Mesodermal cell (in vitro differentiated cells): ENCODE measurements around the gene ADTRP.

Experiments
- H3K27ac ChIP-seq: 2 replicates; pipeline ENCODE4 v1.7.0; 2013; ENCODE audit warnings: mild to moderate bottlenecking, low read depth, low read length, moderate library complexity; ENCODE audit not compliant: severe bottlenecking
- H3K36me3 ChIP-seq: 2 replicates; pipeline ENCODE4 v1.7.1; 2013; ENCODE audit warnings: mild to moderate bottlenecking, low read length, moderate library complexity; ENCODE audit not compliant: control insufficient read depth, insufficient read depth
- H3K4me1 ChIP-seq: one replicate; pipeline ENCODE4 v1.7.1; 2013; ENCODE audit warnings: mild to moderate bottlenecking, low read length; ENCODE audit not compliant: insufficient read depth, control insufficient read depth, poor library complexity, severe bottlenecking
- H3K4me3 ChIP-seq: 2 replicates; pipeline ENCODE4 v1.7.0; 2013; ENCODE audit warnings: low read length, control low read depth, mild to moderate bottlenecking; ENCODE audit not compliant: insufficient read depth, poor library complexity, severe bottlenecking; ENCODE audit errors: extremely low read depth
- H3K9me3 ChIP-seq: 2 replicates; pipeline ENCODE4 v1.7.1; 2013; ENCODE audit warnings: mild to moderate bottlenecking, low read length, moderate library complexity; ENCODE audit not compliant: control insufficient read depth
- WGBS, 2 experiments: methylation state at CpG; one replicate each; pipeline ENCODE4 v1.1.5; 2013; ENCODE audit warnings: missing lambda C conversion rate in 2 of 2; ENCODE audit not compliant: insufficient coverage in 2 of 2; 5-methylcytosine and 5-hydroxymethylcytosine counted together

ADTRP gene

GRCh38 chr6:11706171-11706570 is 72.4 kb downstream of the ADTRP start:
- no peak overlapping the region for H3K4me3 ChIP-seq
- H3K36me3 ChIP-seq = no peaks in the 10 kb centered on the region
- no peak overlapping the region for H3K27ac ChIP-seq
- no peaks in the 10 kb centered on the region for H3K4me1 ChIP-seq
- no peaks in the 10 kb centered on the region for H3K9me3 ChIP-seq
- 95 to 96% methylated on average over 3 to 4 of the region's 4 CpGs for WGBS, 2 experiments

DNA sequence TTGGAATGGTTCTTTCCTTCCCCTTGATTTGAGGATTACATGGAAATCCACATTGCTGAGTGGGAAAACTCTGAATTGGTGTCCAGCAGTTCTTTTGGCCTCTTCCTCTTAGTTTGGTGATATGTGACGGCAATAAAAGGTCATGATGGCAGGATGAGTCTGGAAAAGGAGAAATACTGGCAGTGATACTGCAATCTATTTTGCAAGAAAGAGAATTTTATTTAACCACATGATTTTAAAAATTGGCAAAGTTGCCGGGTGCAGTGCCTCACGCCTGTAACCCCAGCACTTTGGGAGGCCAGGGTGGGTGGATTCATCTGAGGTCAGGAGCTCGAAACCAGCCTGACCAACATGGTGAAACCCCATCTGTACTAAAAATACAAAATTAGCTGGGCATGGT is 73.1 kb downstream of the ADTRP start:
- Histone ChIP-seq H3K4me3 (no peak overlapping the region), H3K27ac (no peak overlapping the region), H3K9me3 (no peaks in the 10 kb centered on the region), H3K4me1 (no peaks in the 10 kb centered on the region), H3K36me3 (no peaks in the 10 kb centered on the region)
- WGBS, 2 experiments = 92% methylated on average over 2 of the region's 4 CpGs; no CpG with 5 or more reads in 1 of the 2 experiments

DNA sequence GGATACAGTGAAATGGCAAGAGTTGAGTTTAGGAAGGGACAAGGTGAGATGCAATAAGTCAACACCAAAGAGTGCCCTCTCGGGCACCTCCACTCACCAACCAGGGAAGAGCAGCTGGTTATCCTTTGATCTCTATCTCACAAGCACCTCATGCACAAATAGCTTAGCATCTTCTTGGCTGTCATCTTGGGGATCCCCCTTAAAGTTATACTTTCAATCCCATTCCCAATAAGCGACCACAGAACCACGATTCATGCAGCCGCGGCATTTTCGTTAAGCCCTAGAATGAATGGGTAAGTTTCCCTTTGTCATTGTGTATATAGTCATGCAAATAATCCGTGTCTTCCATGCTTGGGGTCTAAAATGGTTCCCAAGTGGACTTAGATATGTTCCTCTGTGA is 73.5 kb downstream of the ADTRP start:
- Histone ChIP-seq H3K4me3 (no peak overlapping the region), H3K27ac (no peak overlapping the region), H3K4me1 (no peaks in the 10 kb centered on the region), H3K36me3 (no peaks in the 10 kb centered on the region), H3K9me3 (no peaks in the 10 kb centered on the region)
- WGBS, 2 experiments = 88 to 100% methylated on average over 2 to 5 of the region's 7 CpGs

GRCh38 chr6:11703725-11704124 is 74.9 kb downstream of the ADTRP start:
- Histone ChIP-seq H3K36me3 (no peaks in the 10 kb centered on the region), H3K4me1 (no peaks in the 10 kb centered on the region), H3K9me3 (no peaks in the 10 kb centered on the region), H3K4me3 (no peak overlapping the region), H3K27ac (no peak overlapping the region)
- no CpG with 5 or more reads among the region's 6 CpGs for WGBS, 2 experiments

GRCh38 chr6:11702500-11703130 is 76.0 kb downstream of the ADTRP start:
- Histone ChIP-seq H3K9me3 (no peaks in the 10 kb centered on the region), H3K36me3 (no peaks in the 10 kb centered on the region), H3K27ac (no peak overlapping the region), H3K4me3 (no peak overlapping the region), H3K4me1 (no peaks in the 10 kb centered on the region)
- WGBS, 2 experiments = 79 to 91% methylated on average over 4 of the region's 5 CpGs

DNA sequence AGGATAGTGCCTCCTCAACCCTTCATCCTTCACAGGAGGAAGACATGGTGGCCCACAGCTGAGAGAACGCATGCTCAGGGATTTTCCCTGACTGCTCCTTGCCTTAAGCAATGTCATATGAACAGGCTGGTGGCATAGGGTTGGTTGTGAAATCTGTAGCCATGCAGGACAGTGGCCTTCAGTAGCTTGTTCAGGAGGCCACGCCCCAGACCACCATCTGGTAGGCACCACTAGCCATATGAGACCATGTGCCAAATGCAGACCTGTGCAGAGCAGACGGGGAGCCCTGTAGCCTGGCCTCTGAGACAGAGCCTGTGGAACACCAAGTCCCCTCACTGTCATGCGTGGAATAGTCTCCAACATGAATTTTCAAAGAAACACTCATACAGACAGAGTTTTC is 76.5 kb downstream of the ADTRP start:
- WGBS, 2 experiments = 97 to 100% methylated on average over 1 to 2 of the region's 4 CpGs

DNA sequence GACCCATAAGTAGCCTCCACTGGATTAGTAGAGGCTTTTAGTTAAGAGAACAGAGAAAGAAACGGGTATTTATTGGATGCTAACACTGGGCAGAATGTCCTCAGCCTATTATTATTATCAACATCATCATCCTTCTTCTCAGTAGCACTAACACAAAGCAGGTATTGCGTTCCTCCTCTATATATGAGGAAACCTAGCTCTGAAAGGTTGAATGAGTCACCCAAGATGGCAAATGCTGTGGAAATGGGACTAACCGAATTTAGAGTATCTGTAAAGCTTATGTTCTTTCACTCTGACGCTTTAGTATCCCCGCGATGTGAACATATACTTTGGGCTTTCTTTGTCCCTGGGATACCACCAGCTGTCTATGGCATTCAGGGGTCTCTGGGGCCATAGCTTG is 77.0 kb downstream of the ADTRP start:
- no peaks in the 10 kb centered on the region for H3K36me3 ChIP-seq
- 83 to 97% methylated on average over 4 to 5 of the region's 6 CpGs for WGBS, 2 experiments
- no peak overlapping the region for H3K4me3 ChIP-seq
- no peaks in the 10 kb centered on the region for H3K4me1 ChIP-seq
- H3K9me3 ChIP-seq = no peaks in the 10 kb centered on the region
- H3K27ac ChIP-seq = no peak overlapping the region

More for the DNA sequence above, 76.5 kb downstream of the ADTRP start:
- Histone ChIP-seq H3K27ac (no peak overlapping the region), H3K9me3 (no peaks in the 10 kb centered on the region), H3K36me3 (no peaks in the 10 kb centered on the region), H3K4me3 (no peak overlapping the region), H3K4me1 (no peaks in the 10 kb centered on the region)

DNA sequence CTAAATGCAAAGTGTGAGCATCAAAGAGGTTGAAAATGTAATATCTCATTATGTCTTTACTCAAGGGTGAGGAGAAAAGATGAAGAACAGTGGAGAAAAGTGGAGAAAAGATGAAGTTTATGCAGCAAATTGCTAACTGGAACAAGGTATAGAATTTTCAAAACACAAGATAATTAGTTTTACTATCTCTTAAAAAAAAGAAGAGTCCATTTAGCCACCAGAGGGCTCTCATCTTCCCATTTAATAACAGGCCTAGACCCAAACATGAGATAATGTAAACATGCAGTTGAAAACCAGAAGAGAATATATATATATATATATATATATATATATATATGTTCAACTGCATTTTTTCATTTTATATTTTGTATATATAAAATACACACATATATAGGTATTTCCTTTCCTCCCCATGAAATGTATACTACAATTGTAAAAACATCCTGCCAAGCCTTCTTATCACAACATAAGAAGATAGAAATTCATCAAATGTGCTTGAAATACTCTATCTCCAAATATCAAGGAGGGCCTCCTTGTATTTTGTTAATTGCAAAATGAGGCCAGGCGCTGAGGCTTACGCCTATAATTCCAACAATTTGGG is 78.4 kb downstream of the ADTRP start:
- WGBS, 2 experiments = 100% methylated on average over 1 to 2 of the region's 2 CpGs
- no peak overlapping the region for H3K27ac ChIP-seq
- H3K4me1 ChIP-seq = no peaks in the 10 kb centered on the region
- no peaks in the 10 kb centered on the region for H3K9me3 ChIP-seq
- H3K4me3 ChIP-seq = no peak overlapping the region
- H3K36me3 ChIP-seq = no peaks in the 10 kb centered on the region

DNA sequence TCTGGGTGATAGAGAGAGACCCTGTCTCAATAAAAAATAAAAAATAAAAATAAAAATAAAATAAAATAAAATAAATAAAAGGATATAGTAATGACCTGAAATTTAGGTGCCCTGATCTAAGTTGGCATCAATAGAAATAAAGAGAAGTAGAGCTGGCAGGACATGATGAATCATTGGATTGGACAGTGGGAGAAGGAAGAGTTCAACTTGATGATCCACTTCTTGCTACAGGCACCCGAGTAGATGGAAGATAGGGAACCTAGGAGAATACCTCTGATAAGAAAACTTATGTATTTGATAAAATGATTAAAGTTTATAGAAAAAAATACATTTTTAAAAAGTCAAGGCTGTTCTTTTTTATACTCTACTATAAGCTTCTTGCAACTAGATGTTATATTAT is 79.0 kb downstream of the ADTRP start:
- no CpG with 5 or more reads among the region's 1 CpG for WGBS, 2 experiments
- Histone ChIP-seq H3K4me3 (no peak overlapping the region), H3K36me3 (no peaks in the 10 kb centered on the region), H3K27ac (no peak overlapping the region), H3K9me3 (no peaks in the 10 kb centered on the region), H3K4me1 (no peaks in the 10 kb centered on the region)

DNA sequence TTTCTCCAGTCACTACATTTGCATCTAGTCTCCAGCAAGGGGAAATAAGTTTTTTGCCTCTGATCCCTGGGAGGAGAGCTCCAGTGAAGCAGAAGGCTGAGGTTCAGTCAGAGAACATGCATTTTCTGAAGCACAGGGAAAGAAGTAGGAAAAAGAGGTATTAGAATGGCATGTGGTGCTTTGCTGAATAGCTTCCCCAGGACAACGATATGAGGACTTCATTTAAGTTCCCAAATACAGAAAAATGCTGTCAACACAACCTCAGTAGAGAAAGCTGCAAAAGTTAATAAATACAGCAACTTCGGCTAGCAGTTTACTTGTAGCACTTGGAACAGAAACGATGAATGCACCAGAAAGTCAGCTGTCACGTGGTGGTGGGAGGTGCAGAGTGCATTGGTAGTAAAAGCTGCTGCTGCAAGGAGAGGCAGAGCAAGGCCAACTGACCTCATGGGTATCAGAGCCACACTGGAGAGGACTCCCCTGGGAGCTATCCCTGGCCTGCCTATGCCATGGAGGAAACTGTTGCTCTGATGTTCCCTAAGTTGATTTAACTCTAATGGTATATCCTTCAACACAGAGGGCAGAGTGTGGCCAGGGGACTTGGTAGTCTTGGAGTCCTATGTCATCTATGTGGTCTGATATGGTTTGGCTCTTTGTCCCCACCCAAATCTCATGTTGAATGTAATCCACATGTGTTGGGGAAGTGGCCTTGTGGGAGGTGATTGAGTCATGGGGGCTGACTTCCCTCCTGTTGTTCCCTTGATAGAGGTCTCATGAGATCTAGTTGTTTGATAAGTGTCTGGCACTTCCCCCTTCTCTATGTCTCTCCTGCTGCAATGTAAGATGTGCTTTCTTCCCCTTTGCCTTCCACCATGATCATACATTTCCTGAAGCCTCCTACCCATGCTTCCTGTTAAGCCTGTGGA is 85.9 kb downstream of the ADTRP start:
- H3K27ac ChIP-seq = no peak overlapping the region
- H3K9me3 ChIP-seq = peaks cover 6% of the 10 kb centered on the region
- WGBS, 2 experiments = 91 to 93% methylated on average over 3 of the region's 4 CpGs
- no peaks in the 10 kb centered on the region for H3K36me3 ChIP-seq
- peaks cover 5% of the 10 kb centered on the region for H3K4me1 ChIP-seq
- H3K4me3 ChIP-seq = no peak overlapping the region
